H1 (cell line): ENCODE results near the gene QSOX2. TPM values are rescaled to one million over a fixed set of nuclear protein-coding genes. Genes with fewer than 3 reads are reported as not detected.

Source experiments
- CTCF ChIA-PET: fragments of 300-600 bp; sonication (Branson Sonifier 250); formaldehyde crosslinking; loops from one replicate; lab custom pipeline; 2021; ENCODE audit not compliant: partially characterized antibody; lab: Charles Lee
- POLR2A ChIA-PET: fragments of 300-600 bp; sonication (Branson Sonifier 250); formaldehyde crosslinking; loops from one replicate; lab custom pipeline; 2021; ENCODE audit warnings: inconsistent platforms; ENCODE audit not compliant: partially characterized antibody; lab: Charles Lee
- DNase-seq, 2 experiments: peaks; one replicate each; pipeline versions ENCODE4 v3.0.0 to v3.0.0-alpha.2; 2010 to 2022; ENCODE audit warnings: low spot score in 2 of 2, low read depth in 1 of 2, mixed read lengths in 1 of 2
- FAIRE-seq: peaks from 2 replicates; lab custom pipeline; 2011; peaks lifted over from hg19 to GRCh38; lab: Jason Lieb, UNC
- H2AFZ ChIP-seq: 2 replicates; pipeline ENCODE4 v1.8.1; 2012; ENCODE audit warnings: low read length, inconsistent platforms
- H2AK5ac ChIP-seq: 2 replicates; pipeline ENCODE4 v1.6.1; 2013; ENCODE audit warnings: low read depth, low read length
- H2BK120ac ChIP-seq: replicated peaks from 2 replicates; pipeline ENCODE3; 2013; ENCODE audit warnings: low read depth, low read length, inconsistent platforms
- H2BK12ac ChIP-seq: 2 replicates; pipeline ENCODE4 v1.6.1; 2013; ENCODE audit warnings: low read depth, low read length
- H2BK15ac ChIP-seq: 2 replicates; pipeline ENCODE4 v1.6.1; 2013; ENCODE audit warnings: low read length
- H2BK20ac ChIP-seq: 2 replicates; pipeline ENCODE4 v1.6.1; 2013; ENCODE audit warnings: low read length
- H2BK5ac ChIP-seq: 2 replicates; pipeline ENCODE4 v1.6.1; 2013; ENCODE audit warnings: low read depth, low read length
- H3K14ac ChIP-seq: 2 replicates; pipeline ENCODE4 v1.6.1; 2013; ENCODE audit warnings: inconsistent platforms; ENCODE audit not compliant: insufficient read length
- H3K18ac ChIP-seq: 2 replicates; pipeline ENCODE4 v1.6.1; 2013; ENCODE audit warnings: low read length; ENCODE audit errors: extremely low read depth
- H3K23ac ChIP-seq: 2 replicates; pipeline ENCODE4 v1.6.1; 2013; ENCODE audit warnings: inconsistent platforms; ENCODE audit not compliant: insufficient read length
- H3K23me2 ChIP-seq: 2 replicates; pipeline ENCODE4 v1.6.1; 2013; ENCODE audit warnings: low read depth, low read length
- H3K27ac ChIP-seq: 2 replicates; pipeline ENCODE4 v1.6.1; 2011; ENCODE audit warnings: low read depth, low read length, inconsistent platforms
- H3K27me3 ChIP-seq, 4 experiments: replicated peaks in 1 of 4; 1 replicate in 1 of 4; 2 replicates in 3 of 4; pipeline versions ENCODE4 v1.6.1 to v1.8.1; 2011 to 2013; ENCODE audit warnings: low read length in 3 of 4, mild to moderate bottlenecking in 3 of 4, inconsistent platforms in 2 of 4, mixed read lengths in 2 of 4, moderate library complexity in 1 of 4; ENCODE audit not compliant: control insufficient read depth in 3 of 4, insufficient read depth in 3 of 4; ENCODE audit errors: extremely low read depth in 1 of 4
- H3K36me3 ChIP-seq, 4 experiments: 2 replicates each; pipeline versions ENCODE4 v1.6.1 to v1.8.1; 2011 to 2013; ENCODE audit warnings: mild to moderate bottlenecking in 4 of 4, low read length in 3 of 4, moderate library complexity in 2 of 4, control low read depth in 1 of 4, inconsistent platforms in 1 of 4; ENCODE audit not compliant: insufficient read depth in 4 of 4, control insufficient read depth in 2 of 4
- H3K4ac ChIP-seq: replicated peaks from 2 replicates; pipeline ENCODE3; 2013; ENCODE audit warnings: low read length, low read depth, mixed read lengths, inconsistent platforms; ENCODE audit not compliant: insufficient read length
- H3K4me1 ChIP-seq, 4 experiments: replicated peaks in 1 of 4; 1 replicate in 1 of 4; 2 replicates in 3 of 4; pipeline versions ENCODE4 v1.6.1 to v1.8.1; 2011 to 2013; ENCODE audit warnings: low read length in 3 of 4, inconsistent platforms in 2 of 4, mixed read lengths in 1 of 4; ENCODE audit not compliant: insufficient read depth in 4 of 4, control insufficient read depth in 3 of 4
- H3K4me2 ChIP-seq, 2 experiments: 2 replicates each; pipeline versions ENCODE4 v1.6.1 to v1.8.1; 2011 to 2013; ENCODE audit warnings: low read depth in 2 of 2, low read length in 2 of 2, control low read depth in 1 of 2, inconsistent platforms in 1 of 2, mild to moderate bottlenecking in 1 of 2; ENCODE audit not compliant: insufficient read depth in 1 of 2
- H3K4me3 ChIP-seq, 4 experiments: fragments of 200-600, 300-600 bp in 1 of 4; sonication (generic), shearing (Covaris generic), sonication (Bioruptor Twin) in 1 of 4; 2 replicates each; pipeline versions ENCODE4 v1.5.1 to v1.8.1; 2011 to 2016; ENCODE audit warnings: low read length in 4 of 4, low read depth in 3 of 4, control low read depth in 2 of 4, inconsistent platforms in 2 of 4, mild to moderate bottlenecking in 2 of 4, mixed read lengths in 1 of 4, moderate library complexity in 1 of 4; ENCODE audit not compliant: insufficient read depth in 2 of 4; ENCODE audit errors: extremely low read depth in 1 of 4
- H3K56ac ChIP-seq: replicated peaks from 2 replicates; pipeline ENCODE3; 2013; ENCODE audit warnings: low read depth, mild to moderate bottlenecking, mixed read lengths, low read length, inconsistent platforms; ENCODE audit not compliant: insufficient read length
- H3K79me1 ChIP-seq: 2 replicates; pipeline ENCODE4 v1.6.1; 2013; ENCODE audit warnings: low read depth, low read length, control low read depth
- H3K79me2 ChIP-seq, 2 experiments: 2 replicates each; pipeline versions ENCODE4 v1.6.1 to v1.8.1; 2012 to 2013; ENCODE audit warnings: low read length in 2 of 2, mild to moderate bottlenecking in 2 of 2, inconsistent platforms in 1 of 2; ENCODE audit not compliant: insufficient read depth in 2 of 2, control insufficient read depth in 1 of 2
- H3K9ac ChIP-seq, 4 experiments: replicated peaks in 1 of 4; 1 replicate in 1 of 4; 2 replicates in 3 of 4; pipeline versions ENCODE4 v1.6.1 to v1.8.1; 2011 to 2013; ENCODE audit warnings: low read depth in 3 of 4, low read length in 3 of 4, control low read depth in 2 of 4, mild to moderate bottlenecking in 2 of 4, moderate library complexity in 2 of 4, inconsistent platforms in 1 of 4; ENCODE audit errors: extremely low read depth in 1 of 4
- H3K9me3 ChIP-seq, 2 experiments: 2 replicates each; pipeline versions ENCODE4 v1.6.1 to v1.8.1; 2012 to 2013; ENCODE audit warnings: mild to moderate bottlenecking in 2 of 2, moderate library complexity in 2 of 2, control low read depth in 1 of 2, inconsistent platforms in 1 of 2, low read depth in 1 of 2, low read length in 1 of 2, mixed read lengths in 1 of 2; ENCODE audit not compliant: insufficient read depth in 2 of 2
- H4K20me1 ChIP-seq, 2 experiments: replicated peaks in 1 of 2; 2 replicates each; pipeline versions ENCODE3 to v1.8.1; 2011 to 2013; ENCODE audit warnings: inconsistent platforms in 2 of 2, low read length in 2 of 2, mild to moderate bottlenecking in 1 of 2; ENCODE audit not compliant: insufficient read depth in 2 of 2, control insufficient read depth in 1 of 2
- H4K5ac ChIP-seq: 2 replicates; pipeline ENCODE4 v1.6.1; 2013; ENCODE audit warnings: low read length, low read depth, mixed read lengths, inconsistent platforms; ENCODE audit not compliant: insufficient read length
- H4K8ac ChIP-seq: 2 replicates; pipeline ENCODE4 v1.8.0; 2013; ENCODE audit warnings: mild to moderate bottlenecking, moderate library complexity, low read length, inconsistent platforms; ENCODE audit not compliant: insufficient read depth; ENCODE audit errors: extremely low read depth
- H4K91ac ChIP-seq: replicated peaks from 2 replicates; pipeline ENCODE3; 2013; ENCODE audit warnings: low read length, mixed read lengths, inconsistent platforms; ENCODE audit not compliant: insufficient read length
- CBX8 ChIP-seq: fragments of 300-800, 300-1000 bp; sonication (generic); IDR thresholded peaks from 2 replicates; pipeline ENCODE4 v1.7.1; 2016; ENCODE audit warnings: low read depth, low read length, borderline replicate concordance
- E2F6 ChIP-seq: IDR thresholded peaks from 2 replicates; pipeline ENCODE4 v1.6.1; 2012; ENCODE audit warnings: inconsistent platforms
- EGR1 ChIP-seq: IDR thresholded peaks from 2 replicates; pipeline ENCODE4 v1.6.1; 2011; ENCODE audit warnings: low read depth, low read length, borderline replicate concordance
- EZH2 ChIP-seq: fragments of 200-600 bp; sonication (generic); IDR thresholded peaks from 2 replicates; pipeline ENCODE4 v1.7.1; 2012; ENCODE audit warnings: low read depth, mild to moderate bottlenecking, moderate library complexity, low read length, inconsistent platforms; ENCODE audit not compliant: severe bottlenecking
- JUND ChIP-seq: IDR thresholded peaks from 2 replicates; pipeline ENCODE4 v1.6.1; 2011; ENCODE audit warnings: mild to moderate bottlenecking, improper control_type of control experiment, low read length
- KDM4A ChIP-seq: IDR thresholded peaks from one replicate; pipeline ENCODE4 v1.7.1; 2012; ENCODE audit warnings: low read depth, mild to moderate bottlenecking, moderate library complexity, low read length, inconsistent platforms; ENCODE audit not compliant: severe bottlenecking
- MAX ChIP-seq: IDR thresholded peaks from 2 replicates; pipeline ENCODE4 v1.6.1; 2012; ENCODE audit warnings: inconsistent platforms
- NRF1 ChIP-seq: IDR thresholded peaks from 2 replicates; pipeline ENCODE4 v1.6.1; 2011; ENCODE audit warnings: mild to moderate bottlenecking, low read depth, low read length, improper control_type of control experiment
- POLR2A ChIP-seq, 2 experiments: IDR thresholded peaks; 1 replicate in 1 of 2; 2 replicates in 1 of 2; pipeline ENCODE4 v1.6.1; 2011; ENCODE audit warnings: low read depth in 2 of 2, low read length in 2 of 2, mild to moderate bottlenecking in 2 of 2; ENCODE audit errors: control extremely low read depth in 1 of 2
- SUZ12 ChIP-seq: fragments of 200-600 bp; sonication (generic); IDR thresholded peaks from 2 replicates; pipeline ENCODE4 v1.6.1; 2012; ENCODE audit warnings: mild to moderate bottlenecking, inconsistent platforms, low read length, moderate library complexity, mixed read lengths
- USF2 ChIP-seq: IDR thresholded peaks from 2 replicates; pipeline ENCODE4 v1.6.1; 2011; ENCODE audit warnings: low read length, improper control_type of control experiment
- WGBS, 2 experiments: shearing (Covaris generic) in 1 of 2; methylation state at CpG; one replicate each; pipeline versions ENCODE4 v1.1.6 to v1.1.7; 2013 to 2015; ENCODE audit warnings: low lambda C conversion rate in 2 of 2, mixed read lengths in 2 of 2, inconsistent platforms in 1 of 2, low coverage in 1 of 2, missing lambda C conversion rate in 1 of 2; ENCODE audit not compliant: insufficient replicate concordance in 2 of 2, insufficient coverage in 1 of 2, insufficient read length in 1 of 2; ENCODE audit errors: extremely low coverage in 1 of 2, missing lambda C conversion rate in 1 of 2; 5-methylcytosine and 5-hydroxymethylcytosine counted together
- polyA plus RNA-seq, 7 experiments: library from polyadenylated mRNA; depleted of rRNA in 3 of 7; stranded (reverse) in 5 of 7; unstranded in 2 of 7; fragments of >200 nt in 5 of 7; fragments of 200-250 nt in 2 of 7; gene quantifications; 1 replicate in 5 of 7; 2 replicates in 1 of 7; 4 replicates in 1 of 7; pipeline versions ENCODE4 v1.2.1 to v1.2.3, GENCODE V29; 2011 to 2013; ENCODE audit warnings: missing spikeins in 2 of 7, mixed read lengths in 2 of 7
- total RNA-seq: library from RNA; stranded (reverse); fragmentation: NEBNext Ultra II Directional; extraction: Animal tissue kit (Norgen Biotek cat#: 25700); gene quantifications from 2 replicates; pipeline ENCODE4 v1.2.1, GENCODE V29; 2021

QSOX2 gene
- total and polyA plus RNA-seq, 2 of the 8 experiments (the other 6 are each of a cell fraction or from before 2014, with no cell fraction given), result 18.0 to 28.6 TPM

- CTCF ChIA-PET, result interaction anchor here (0.7 kb wide), 1 partner anchor 22 kb away, joined by 3 read pairs; no protein-coding TSS in a partner anchor
- H3K36me3 ChIP-seq, result peaks cover 0 to 7% (median 0%) of the 10 kb centered on the region in 4 experiments; a peak in 1 of 8 replicates
- H4K20me1 ChIP-seq, result peaks cover 7 to 12% of the 10 kb centered on the region in 2 experiments
- no peak overlapping the region for H2BK120ac ChIP-seq
- H4K5ac ChIP-seq, result no peak overlapping the region
- peaks cover 72 to 92% (median 89%) of the 10 kb centered on the region in 4 experiments for H3K27me3 ChIP-seq
- no peak overlapping the region for H3K4ac ChIP-seq
- H2BK12ac ChIP-seq, result peak overlapping the region; percentile 99; the same call in 1 of the 2 replicates
- no peak overlapping the region for H3K56ac ChIP-seq
- no peak overlapping the region for H3K9ac ChIP-seq
- WGBS, 2 experiments, result 1% methylated on average over 26 of the region's 45 CpGs; no CpG with 5 or more reads in 1 of the 2 experiments
- H3K4me1 ChIP-seq, result peaks cover 3 to 31% (median 27%) of the 10 kb centered on the region in 4 experiments
- H3K79me1 ChIP-seq, result no peaks in the 10 kb centered on the region
- no peak overlapping the region for H3K14ac ChIP-seq
- no peak overlapping the region for H3K23ac ChIP-seq
- DNase-seq (no peak), FAIRE-seq (no peak)
- no peak overlapping the region for H3K27ac ChIP-seq
- H2BK15ac ChIP-seq, result no peak overlapping the region
- no peak overlapping the region for H2BK20ac ChIP-seq
- H3K4me3 ChIP-seq, result peak overlapping the region in 2 of 4 experiments; percentile 17 to 58; a peak in 4 of 8 replicates
- H3K79me2 ChIP-seq, result no peaks in the 10 kb centered on the region
- H3K4me2 ChIP-seq, result peak overlapping the region; percentile 59 to 65
- no peak overlapping the region for H4K8ac ChIP-seq
- POLR2A ChIA-PET, result interaction anchor here (1.1 kb wide), 1 partner anchor 15 kb away, joined by 3 read pairs; no protein-coding TSS in a partner anchor
- no peaks in the 10 kb centered on the region for H3K9me3 ChIP-seq
- H3K18ac ChIP-seq, result peak overlapping the region; percentile 60; the same call in 1 of the 2 replicates
- H2AFZ ChIP-seq, result no peak overlapping the region
- H4K91ac ChIP-seq, result no peak overlapping the region
- no peak overlapping the region for H2AK5ac ChIP-seq
- peak overlapping the region; percentile 60; the same call in 1 of the 2 replicates for H2BK5ac ChIP-seq
- H3K23me2 ChIP-seq, result peaks cover 7% of the 10 kb centered on the region; the same call in 1 of the 2 replicates
- peak; percentile 26; the same call in 1 of the 2 replicates for TF ChIP-seq SUZ12
- TF ChIP-seq MAX, result peak; percentile 85
- TF ChIP-seq JUND, result no peak
- TF ChIP-seq CBX8, result no peak
- peak; percentile 9 for TF ChIP-seq KDM4A
- TF ChIP-seq NRF1, result no peak
- no peak for TF ChIP-seq EGR1
- TF ChIP-seq USF2, result no peak
- no peak for TF ChIP-seq EZH2
- TF ChIP-seq E2F6, result peak; percentile 89
- no peak for TF ChIP-seq POLR2A (IDR thresholded peaks at IDR 0.05; ENCODE audit: control extremely low read depth in 1 of 2, low read depth in 2 of 2, low read length in 2 of 2)
These were observed 51.7 kb downstream of the QSOX2 start for GRCh38 chr9:136193891-136194279.
